ENCODE data around the gene ARHGAP11A.

ARHGAP11A gene

GRCh38 chr15:32664796-32665195 lies 49.5 kb downstream of the ARHGAP11A start:
- no peak for TF ChIP-seq CTCF (IDR thresholded peaks at IDR 0.05)
- DNase-seq (ENCODE audit: low spot score): no peak
- no peak overlapping the region for H3K4me3 ChIP-seq
- H3K27ac ChIP-seq: no peak overlapping the region

- no peak for DNase-seq (ENCODE audit: low spot score)
- Histone ChIP-seq H3K27ac (no peak overlapping the region), H3K4me3 (no peak overlapping the region)
- no peak for TF ChIP-seq CTCF (IDR thresholded peaks at IDR 0.05)
Observed at GRCh38 chr15:32667321-32667720, 52.0 kb downstream of the ARHGAP11A start.

- no peak for DNase-seq (ENCODE audit: low spot score)
- TF ChIP-seq CTCF (IDR thresholded peaks at IDR 0.05): no peak
- no peak overlapping the region for H3K4me3 ChIP-seq
- H3K27ac ChIP-seq: no peak overlapping the region
Observed at GRCh38 chr15:32668942-32669341, 53.6 kb downstream of the ARHGAP11A start.

- no peak overlapping the region for H3K27ac ChIP-seq
- DNase-seq (ENCODE audit: low spot score): no peak
- no peak overlapping the region for H3K4me3 ChIP-seq
- TF ChIP-seq CTCF (IDR thresholded peaks at IDR 0.05): no peak
Observed at GRCh38 chr15:32669896-32670611, 54.8 kb downstream of the ARHGAP11A start.

- TF ChIP-seq CTCF (IDR thresholded peaks at IDR 0.05): no peak
Observed at GRCh38 chr15:32670623-32671022, 55.3 kb downstream of the ARHGAP11A start.

GRCh38 chr15:32671339-32672325 lies 56.3 kb downstream of the ARHGAP11A start:
- no peak for DNase-seq (ENCODE audit: low spot score)
- Histone ChIP-seq H3K27ac (no peak overlapping the region), H3K4me3 (no peak overlapping the region)
- no peak for TF ChIP-seq CTCF (IDR thresholded peaks at IDR 0.05)

More at GRCh38 chr15:32670623-32671022, 55.3 kb downstream of the ARHGAP11A start:
- no peak for DNase-seq (ENCODE audit: low spot score)
- Histone ChIP-seq H3K27ac (no peak overlapping the region), H3K4me3 (no peak overlapping the region)

Measured in coronary artery (tissue), 2 donors.